IMR-90 (cell line): ENCODE data around the gene FAM124B. TPM values are rescaled to one million over a fixed set of nuclear protein-coding genes. Genes with fewer than 3 reads are reported as not detected.

Experiments used
- ATAC-seq: fragments of 200-7000 bp; cut with Tn5 transposase; 2 replicates; pipeline ENCODE4 v1.9.1; 2020; ENCODE audit warnings: low read depth, mild to moderate bottlenecking, moderate library complexity
- BruUV-seq: library from RNA; stranded (reverse); fragments of 400-500 nt; replicated peaks from 2 replicates; lab custom pipeline; 2021; lab: Mats Ljungman, UMichigan
- CTCF ChIA-PET: fragments of 300-600 bp; formaldehyde crosslinking; extraction: SDS; loops from one replicate; lab custom pipeline; 2021; ENCODE audit warnings: antibody characterized with exemption; lab: Yijun Ruan, JAX
- POLR2A ChIA-PET: fragments of 300-600 bp; sonication (Branson Sonifier 250); formaldehyde crosslinking; loops from one replicate; lab custom pipeline; 2022; ENCODE audit warnings: antibody characterized with exemption; ENCODE audit not compliant: unreplicated experiment; lab: Charles Lee
- DNase-seq: peaks from one replicate; pipeline ENCODE4 v3.0.0; 2013
- H2AFZ ChIP-seq: replicated peaks from 2 replicates; pipeline ENCODE3; 2013; ENCODE audit warnings: low read length, mild to moderate bottlenecking; ENCODE audit not compliant: poor library complexity
- H2AK5ac ChIP-seq: 2 replicates; pipeline ENCODE4 v1.6.1; 2013; ENCODE audit warnings: low read depth, low read length, inconsistent platforms
- H2AK9ac ChIP-seq: replicated peaks from 2 replicates; pipeline ENCODE3; 2013; ENCODE audit warnings: mild to moderate bottlenecking, low read depth, low read length, moderate library complexity; ENCODE audit not compliant: poor library complexity
- H2BK120ac ChIP-seq: 2 replicates; pipeline ENCODE4 v1.6.1; 2013; ENCODE audit warnings: low read depth, low read length, inconsistent platforms
- H2BK15ac ChIP-seq: 3 replicates; pipeline ENCODE4 v1.6.1; 2013; ENCODE audit warnings: low read depth, low read length, inconsistent platforms
- H2BK20ac ChIP-seq: 2 replicates; pipeline ENCODE4 v1.6.1; 2013; ENCODE audit warnings: low read depth, mild to moderate bottlenecking, inconsistent platforms, low read length, moderate library complexity
- H2BK5ac ChIP-seq: 2 replicates; pipeline ENCODE4 v1.6.1; 2013; ENCODE audit warnings: mild to moderate bottlenecking, low read depth, low read length, inconsistent platforms; ENCODE audit not compliant: poor library complexity, severe bottlenecking
- H3K14ac ChIP-seq: replicated peaks from 2 replicates; pipeline ENCODE4 v1.6.1; 2013; ENCODE audit warnings: low read depth, low read length, inconsistent platforms
- H3K18ac ChIP-seq: 2 replicates; pipeline ENCODE4 v1.6.1; 2013; ENCODE audit warnings: low read depth, low read length, control low read depth
- H3K23ac ChIP-seq: 2 replicates; pipeline ENCODE4 v1.6.1; 2013; ENCODE audit warnings: low read depth, low read length, inconsistent platforms
- H3K27ac ChIP-seq: 2 replicates; pipeline ENCODE4 v1.5.1; 2013; ENCODE audit warnings: mild to moderate bottlenecking, control low read depth, low read length; ENCODE audit not compliant: insufficient read depth
- H3K27me3 ChIP-seq: 2 replicates; pipeline ENCODE4 v1.6.1; 2013; ENCODE audit warnings: low read length; ENCODE audit not compliant: control insufficient read depth, insufficient read depth
- H3K36me3 ChIP-seq: 2 replicates; pipeline ENCODE4 v1.6.1; 2013; ENCODE audit warnings: low read length, mixed read lengths; ENCODE audit not compliant: control insufficient read depth, insufficient read depth
- H3K4ac ChIP-seq: 2 replicates; pipeline ENCODE4 v1.6.1; 2013; ENCODE audit warnings: low read depth, low read length, inconsistent platforms
- H3K4me1 ChIP-seq: 2 replicates; pipeline ENCODE4 v1.6.1; 2013; ENCODE audit warnings: low read length, mixed read lengths; ENCODE audit not compliant: control insufficient read depth, insufficient read depth
- H3K4me2 ChIP-seq: 2 replicates; pipeline ENCODE4 v1.6.1; 2013; ENCODE audit warnings: low read depth, mild to moderate bottlenecking, control low read depth, low read length, moderate library complexity
- H3K4me3 ChIP-seq: 2 replicates; pipeline ENCODE4 v1.5.1; 2013; ENCODE audit warnings: low read depth, mild to moderate bottlenecking, control low read depth, low read length, moderate library complexity; ENCODE audit not compliant: insufficient read depth
- H3K56ac ChIP-seq: 2 replicates; pipeline ENCODE4 v1.6.1; 2013; ENCODE audit warnings: low read length, inconsistent platforms; ENCODE audit not compliant: insufficient read depth; ENCODE audit errors: extremely low read depth
- H3K79me1 ChIP-seq, 2 experiments: 2 replicates each; pipeline ENCODE4 v1.6.1; 2013; ENCODE audit warnings: low read length in 2 of 2, inconsistent platforms in 1 of 2, low read depth in 1 of 2
- H3K9ac ChIP-seq: 2 replicates; pipeline ENCODE4 v1.6.1; 2013; ENCODE audit warnings: low read depth, low read length, control low read depth
- H3K9me1 ChIP-seq: 2 replicates; pipeline ENCODE4 v1.6.1; 2013; ENCODE audit warnings: low read length, inconsistent platforms; ENCODE audit not compliant: insufficient read depth
- H3K9me3 ChIP-seq: 2 replicates; pipeline ENCODE4 v1.6.1; 2013; ENCODE audit warnings: low read length; ENCODE audit not compliant: control insufficient read depth, insufficient read depth
- H4K20me1 ChIP-seq: 2 replicates; pipeline ENCODE4 v1.6.1; 2013; ENCODE audit warnings: low read length, inconsistent platforms; ENCODE audit not compliant: insufficient read depth
- H4K5ac ChIP-seq: 2 replicates; pipeline ENCODE4 v1.6.1; 2013; ENCODE audit warnings: mild to moderate bottlenecking, low read depth, low read length, control low read depth
- H4K8ac ChIP-seq, 2 experiments: 2 replicates each; pipeline ENCODE4 v1.6.1; 2013; ENCODE audit warnings: low read depth in 2 of 2, low read length in 2 of 2, control low read depth in 1 of 2, inconsistent platforms in 1 of 2
- H4K91ac ChIP-seq: 2 replicates; pipeline ENCODE4 v1.6.1; 2013; ENCODE audit warnings: low read depth, low read length, inconsistent platforms; ENCODE audit not compliant: insufficient read depth
- BHLHE40 ChIP-seq: fragments of 150-350 bp; IDR thresholded peaks from 2 replicates; pipeline ENCODE4 v1.6.1; 2016; ENCODE audit warnings: mild to moderate bottlenecking, low read depth, low read length
- MAFK ChIP-seq: IDR thresholded peaks from 2 replicates; pipeline ENCODE4 v1.6.1; 2012; ENCODE audit warnings: low read depth, low read length, improper control_type of control experiment
- MXI1 ChIP-seq: IDR thresholded peaks from 2 replicates; pipeline ENCODE4 v1.6.1; 2012; ENCODE audit warnings: low read depth, mild to moderate bottlenecking, low read length, moderate library complexity, borderline replicate concordance
- RCOR1 ChIP-seq: IDR thresholded peaks from 2 replicates; pipeline ENCODE4 v1.6.1; 2012; ENCODE audit warnings: mild to moderate bottlenecking, low read length, improper control_type of control experiment; ENCODE audit not compliant: insufficient replicate concordance
- USF2 ChIP-seq: fragments of 150-350 bp; IDR thresholded peaks from 2 replicates; pipeline ENCODE4 v1.6.1; 2017; ENCODE audit warnings: mild to moderate bottlenecking, antibody characterized with exemption, low read length, low read depth
- WGBS, 2 experiments: methylation state at CpG; one replicate each; pipeline versions ENCODE4 v1.1.5 to v1.1.7; 2013; ENCODE audit warnings: missing lambda C conversion rate in 2 of 2; ENCODE audit not compliant: insufficient read length in 1 of 2; ENCODE audit errors: extremely low coverage in 2 of 2; 5-methylcytosine and 5-hydroxymethylcytosine counted together
- dilution Hi-C: fragments of 300-500 bp; cut with HindIII; formaldehyde crosslinking; loops from one replicate; pipeline ENCODE4 v1.14.3; 2018; ENCODE audit warnings: low sequenced_read_pairs; ENCODE audit not compliant: unreplicated experiment
- in situ Hi-C: fragments of 300-500 bp; cut with MboI; formaldehyde crosslinking; loops from 3 replicates; pipeline ENCODE4 v1.14.3; 2019; ENCODE audit warnings: low sequenced_read_pairs, inconsistent platforms, mixed read lengths
- intact Hi-C: fragments of 100-400 bp; cut with micrococcal nuclease; formaldehyde crosslinking; loops from 2 replicates; pipeline ENCODE4 v1.10.0; 2022
- polyA plus RNA-seq, 3 experiments: library from polyadenylated mRNA; depleted of rRNA; stranded (reverse); fragments of >200 nt; gene quantifications; 2 replicates each; pipeline ENCODE4 v1.2.3, GENCODE V29; 2012; ENCODE audit warnings: low replicate concordance in 1 of 3
- total RNA-seq: library from RNA; depleted of rRNA; stranded (reverse); fragments of >200 nt; gene quantifications from 2 replicates; pipeline ENCODE4 v1.2.3, GENCODE V29; 2012

The FAM124B gene
- total and polyA plus RNA-seq, 2 of the 4 experiments (the other 2 are of a cell fraction), result not detected

- no peak overlapping the region for H3K4me2 ChIP-seq
- no peak overlapping the region for H4K8ac ChIP-seq
- no peak overlapping the region for H3K23ac ChIP-seq
- DNase-seq (no peak), ATAC-seq (0 out of 2 replicates have a peak, but pooled peaks have one; percentile 28)
- ChIA-PET CTCF (no interaction called here), POLR2A (no interaction called here)
- no TSS peak for BruUV-seq
- H4K20me1 ChIP-seq, result no peaks in the 10 kb centered on the region
- H2BK120ac ChIP-seq, result no peak overlapping the region
- H2BK15ac ChIP-seq, result no peak overlapping the region
- no peak for TF ChIP-seq MXI1
- 0 out of 2 replicates have a peak, but pooled peaks have one; percentile 28 for TF ChIP-seq MAFK
- TF ChIP-seq BHLHE40, result no peak
- TF ChIP-seq RCOR1, result no peak
- TF ChIP-seq USF2, result no peak
- dilution Hi-C loops (no loop called here), intact Hi-C loops (no loop called here), in situ Hi-C loops (no loop called here)
- peaks cover 3% of the 10 kb centered on the region; the same call in 1 of the 2 replicates for H3K27me3 ChIP-seq
- no peaks in the 10 kb centered on the region for H3K9me3 ChIP-seq
- H3K14ac ChIP-seq, result no peak overlapping the region
- no peak overlapping the region for H2AK5ac ChIP-seq
- no peak overlapping the region for H3K56ac ChIP-seq
- no peak overlapping the region for H2AFZ ChIP-seq
- no peaks in the 10 kb centered on the region for H3K36me3 ChIP-seq
- no peak overlapping the region for H2BK5ac ChIP-seq
- H3K79me1 ChIP-seq, result no peaks in the 10 kb centered on the region
- H2BK20ac ChIP-seq, result no peak overlapping the region
- H4K91ac ChIP-seq, result no peak overlapping the region
- no peak overlapping the region for H3K9ac ChIP-seq
- H3K4me1 ChIP-seq, result peaks cover 5% of the 10 kb centered on the region; the same call in 1 of the 2 replicates
- H3K9me1 ChIP-seq, result no peaks in the 10 kb centered on the region
- no peak overlapping the region for H2AK9ac ChIP-seq
- no peak overlapping the region for H4K5ac ChIP-seq
- H3K27ac ChIP-seq, result no peak overlapping the region
- no peak overlapping the region for H3K4ac ChIP-seq
- 67% methylated on average over 1 of the region's 4 CpGs; no CpG with 5 or more reads in 1 of the 2 experiments for WGBS, 2 experiments
- peak overlapping the region; percentile 16; the same call in 1 of the 2 replicates for H3K18ac ChIP-seq
- H3K4me3 ChIP-seq, result no peak overlapping the region
Observed at GRCh38 chr2:224347176-224348051, 54.5 kb downstream of the FAM124B start.
